ENCODE data around the gene PLCB3.

PLCB3 gene

DNA sequence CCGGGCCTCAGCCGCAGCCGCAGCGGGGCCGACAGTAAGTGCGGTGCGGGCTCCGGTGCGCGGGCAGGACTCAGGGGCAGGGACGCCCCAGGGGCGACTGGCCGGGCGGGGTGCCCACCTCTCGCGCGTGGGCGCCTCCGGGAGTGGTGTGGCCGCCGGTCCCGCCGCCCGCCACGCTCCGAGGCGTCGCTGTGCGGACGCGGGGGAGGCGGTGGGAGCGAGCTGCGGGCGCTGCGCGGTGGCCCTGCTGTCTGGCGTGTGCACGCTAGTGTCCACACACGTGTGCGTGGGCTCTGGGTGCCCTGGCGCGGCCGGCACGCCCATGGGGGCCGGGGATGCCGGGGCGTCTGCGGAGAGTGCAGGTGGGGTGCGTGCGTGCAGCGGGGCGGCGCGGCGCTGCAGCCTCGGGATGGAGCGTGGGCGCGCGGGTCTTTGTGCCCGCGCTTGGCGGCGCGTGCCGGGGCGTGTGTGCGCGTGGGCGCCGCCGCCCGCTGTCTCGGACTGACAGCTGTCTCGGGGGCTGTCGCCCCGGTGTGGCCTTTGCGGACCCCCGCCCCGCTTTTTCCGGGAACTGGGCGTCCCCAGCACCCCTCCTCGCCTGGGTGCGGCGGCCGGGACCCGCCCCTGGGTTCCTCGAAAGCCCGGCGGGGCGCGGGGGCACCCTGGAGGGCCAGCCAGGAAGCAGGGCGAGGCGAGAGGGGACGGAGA lies 40.6 kb downstream of the PLCB3 start:
- no peak for DNase-seq (ENCODE audit: low read depth, low spot score)
- TF ChIP-seq, protein P1, sequence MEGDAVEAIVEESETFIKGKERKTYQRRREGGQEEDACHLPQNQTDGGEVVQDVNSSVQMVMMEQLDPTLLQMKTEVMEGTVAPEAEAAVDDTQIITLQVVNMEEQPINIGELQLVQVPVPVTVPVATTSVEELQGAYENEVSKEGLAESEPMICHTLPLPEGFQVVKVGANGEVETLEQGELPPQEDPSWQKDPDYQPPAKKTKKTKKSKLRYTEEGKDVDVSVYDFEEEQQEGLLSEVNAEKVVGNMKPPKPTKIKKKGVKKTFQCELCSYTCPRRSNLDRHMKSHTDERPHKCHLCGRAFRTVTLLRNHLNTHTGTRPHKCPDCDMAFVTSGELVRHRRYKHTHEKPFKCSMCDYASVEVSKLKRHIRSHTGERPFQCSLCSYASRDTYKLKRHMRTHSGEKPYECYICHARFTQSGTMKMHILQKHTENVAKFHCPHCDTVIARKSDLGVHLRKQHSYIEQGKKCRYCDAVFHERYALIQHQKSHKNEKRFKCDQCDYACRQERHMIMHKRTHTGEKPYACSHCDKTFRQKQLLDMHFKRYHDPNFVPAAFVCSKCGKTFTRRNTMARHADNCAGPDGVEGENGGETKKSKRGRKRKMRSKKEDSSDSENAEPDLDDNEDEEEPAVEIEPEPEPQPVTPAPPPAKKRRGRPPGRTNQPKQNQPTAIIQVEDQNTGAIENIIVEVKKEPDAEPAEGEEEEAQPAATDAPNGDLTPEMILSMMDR (IDR thresholded peaks at IDR 0.05; ENCODE audit: low read depth, low read length): no peak
- H3K4me3 ChIP-seq (ENCODE audit: low read depth, low read length): no peak overlapping the region
- in situ Hi-C loops (cut with HindIII; ENCODE audit: low sequenced_read_pairs): no loop called here

DNA sequence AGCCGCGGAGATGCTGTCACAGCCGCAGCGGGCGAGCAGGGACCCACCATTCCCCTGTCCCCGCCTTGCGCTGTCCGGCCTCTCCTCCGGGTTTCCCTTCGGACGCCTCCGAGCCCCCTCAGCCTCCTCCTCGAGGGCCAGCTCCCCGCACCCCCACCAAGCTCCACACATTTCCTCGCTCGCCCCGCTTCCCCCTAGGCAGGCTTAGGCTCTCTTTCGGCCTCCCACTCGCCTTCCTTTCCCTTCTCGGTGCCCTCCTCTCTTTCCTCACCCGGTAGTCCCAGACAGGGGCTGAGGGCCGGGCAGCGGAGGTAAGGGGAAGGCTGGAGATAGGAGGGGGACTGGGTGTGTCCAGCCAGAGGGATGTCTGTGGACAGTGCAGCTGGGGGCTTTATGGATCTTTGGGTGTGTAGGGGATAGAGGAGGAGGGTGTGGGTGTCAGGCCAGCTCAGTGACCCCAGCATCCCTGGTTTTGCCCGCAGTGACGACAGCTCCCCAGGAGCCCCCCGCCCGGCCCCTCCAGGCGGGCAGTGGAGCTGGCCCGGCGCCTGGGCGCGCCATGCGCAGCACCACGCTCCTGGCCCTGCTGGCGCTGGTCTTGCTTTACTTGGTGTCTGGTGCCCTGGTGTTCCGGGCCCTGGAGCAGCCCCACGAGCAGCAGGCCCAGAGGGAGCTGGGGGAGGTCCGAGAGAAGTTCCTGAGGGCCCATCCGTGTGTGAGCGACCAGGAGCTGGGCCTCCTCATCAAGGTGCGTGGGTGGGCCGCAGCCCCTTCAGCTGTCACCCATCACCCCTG lies 41.3 kb downstream of the PLCB3 start:
- TF ChIP-seq, protein P1 (IDR thresholded peaks at IDR 0.05; ENCODE audit: low read depth, low read length): no peak
- no peak for DNase-seq (ENCODE audit: low read depth, low spot score)
- in situ Hi-C loops (cut with HindIII; ENCODE audit: low sequenced_read_pairs): no loop called here
- no peak overlapping the region for H3K4me3 ChIP-seq (ENCODE audit: low read depth, low read length)

DNA sequence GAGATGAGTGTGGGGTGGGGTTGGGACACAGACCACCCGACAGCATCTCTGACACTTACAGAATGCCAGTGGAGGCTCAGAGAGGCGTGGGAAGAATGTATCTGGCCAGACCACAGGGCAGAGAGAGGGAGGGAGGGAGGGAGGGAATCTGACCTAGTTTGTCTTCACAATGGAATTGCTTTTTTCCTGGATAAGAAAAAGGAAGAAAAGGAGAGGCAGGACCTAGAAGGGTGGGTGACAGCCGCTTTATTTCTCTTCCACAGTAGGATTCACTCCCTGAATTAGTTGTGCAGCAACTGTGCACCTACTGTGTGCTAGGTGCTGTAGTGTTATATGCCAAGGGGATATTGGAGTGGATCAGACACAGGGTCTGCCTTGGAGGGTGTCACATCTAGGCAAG lies 43.4 kb downstream of the PLCB3 start:
- in situ Hi-C loops (cut with HindIII; ENCODE audit: low sequenced_read_pairs): no loop called here
- TF ChIP-seq, protein P1 (IDR thresholded peaks at IDR 0.05; ENCODE audit: low read depth, low read length): no peak
- no peak for DNase-seq (ENCODE audit: low read depth, low spot score)
- H3K4me3 ChIP-seq (ENCODE audit: low read depth, low read length): no peak overlapping the region

DNA sequence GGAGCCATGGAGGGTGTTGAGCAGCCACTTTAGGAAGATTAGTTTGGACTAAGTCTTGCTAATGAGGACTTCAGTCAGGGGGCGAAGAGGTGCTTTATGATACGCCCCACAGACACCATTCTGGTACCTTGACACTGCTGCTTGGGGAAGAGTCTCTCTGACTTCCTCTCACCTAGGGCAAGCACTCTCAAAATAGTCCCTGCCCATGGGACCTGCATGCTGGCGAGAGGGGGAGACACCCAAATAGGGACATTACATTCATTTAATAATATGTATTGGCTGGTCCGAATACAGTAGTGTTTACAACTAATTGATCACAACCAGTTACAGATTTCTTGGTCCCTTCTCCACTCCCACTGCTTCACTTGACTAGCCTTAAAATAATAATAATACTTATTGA lies 44.4 kb downstream of the PLCB3 start:
- H3K4me3 ChIP-seq (ENCODE audit: low read depth, low read length): no peak overlapping the region
- TF ChIP-seq, protein P1 (IDR thresholded peaks at IDR 0.05; ENCODE audit: low read depth, low read length): no peak
- in situ Hi-C loops (cut with HindIII; ENCODE audit: low sequenced_read_pairs): no loop called here
- DNase-seq (ENCODE audit: low read depth, low spot score): no peak

DNA sequence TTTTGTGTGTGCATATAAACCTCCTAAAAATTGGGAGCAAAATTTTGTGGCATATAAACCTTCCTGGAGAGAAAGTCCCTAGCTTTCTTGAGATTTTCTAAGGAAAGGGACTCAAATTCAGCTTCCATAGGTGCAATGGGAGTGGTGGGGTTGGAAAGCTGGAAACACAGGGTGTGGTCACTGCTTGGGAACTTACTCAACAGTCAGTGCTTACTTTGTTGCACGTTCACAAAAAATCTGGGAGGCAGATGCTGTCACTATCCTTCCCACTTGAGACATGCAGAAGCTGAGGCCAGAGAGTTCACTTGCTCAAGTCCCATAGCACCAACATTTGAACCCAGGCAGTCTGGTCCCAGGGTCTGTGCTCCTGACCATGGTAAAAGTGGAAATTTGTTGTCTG lies 44.9 kb downstream of the PLCB3 start:
- no peak for DNase-seq (ENCODE audit: low read depth, low spot score)
- no peak overlapping the region for H3K4me3 ChIP-seq (ENCODE audit: low read depth, low read length)
- TF ChIP-seq, protein P1 (IDR thresholded peaks at IDR 0.05; ENCODE audit: low read depth, low read length): no peak
- in situ Hi-C loops (cut with HindIII; ENCODE audit: low sequenced_read_pairs): no loop called here

DNA sequence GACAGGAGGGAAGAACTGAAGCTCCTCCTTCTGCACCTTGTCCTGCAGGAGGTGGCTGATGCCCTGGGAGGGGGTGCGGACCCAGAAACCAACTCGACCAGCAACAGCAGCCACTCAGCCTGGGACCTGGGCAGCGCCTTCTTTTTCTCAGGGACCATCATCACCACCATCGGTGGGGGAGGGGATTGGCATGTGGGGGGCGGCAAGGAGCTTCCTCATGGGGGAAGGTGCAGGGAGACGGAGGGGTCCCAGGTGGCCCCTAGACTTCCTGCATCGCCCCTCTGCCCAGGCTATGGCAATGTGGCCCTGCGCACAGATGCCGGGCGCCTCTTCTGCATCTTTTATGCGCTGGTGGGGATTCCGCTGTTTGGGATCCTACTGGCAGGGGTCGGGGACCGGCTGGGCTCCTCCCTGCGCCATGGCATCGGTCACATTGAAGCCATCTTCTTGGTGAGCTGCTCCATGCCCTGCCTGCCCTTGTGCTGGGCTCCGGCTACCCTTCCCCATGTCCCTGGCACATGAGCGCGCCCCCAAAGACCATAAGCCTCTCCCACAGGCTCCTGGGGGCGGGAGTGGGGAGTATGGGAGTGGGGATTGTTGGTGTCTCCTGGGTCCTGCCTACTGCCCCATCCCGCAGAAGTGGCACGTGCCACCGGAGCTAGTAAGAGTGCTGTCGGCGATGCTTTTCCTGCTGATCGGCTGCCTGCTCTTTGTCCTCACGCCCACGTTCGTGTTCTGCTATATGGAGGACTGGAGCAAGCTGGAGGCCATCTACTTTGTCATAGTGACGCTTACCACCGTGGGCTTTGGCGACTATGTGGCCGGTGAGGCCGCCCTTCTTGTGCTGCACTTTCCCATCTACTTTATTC lies 45.7 kb downstream of the PLCB3 start:
- no peak overlapping the region for H3K4me3 ChIP-seq (ENCODE audit: low read depth, low read length)
- TF ChIP-seq, protein P1 (IDR thresholded peaks at IDR 0.05; ENCODE audit: low read depth, low read length): no peak
- in situ Hi-C loops (cut with HindIII; ENCODE audit: low sequenced_read_pairs): no loop called here
- no peak for DNase-seq (ENCODE audit: low read depth, low spot score)
